BE2C (cell line): Measurements from ENCODE around the gene STXBP3.

ENCODE experiments used
- DNase-seq: peaks from one replicate; pipeline ENCODE4 v3.0.0-alpha.2; 2020
- H3K27me3 ChIP-seq: fragments of 250-450 bp; sonication (Bioruptor Pico); 2 replicates; pipeline ENCODE4 v1.5.1; 2020; ENCODE audit warnings: mild to moderate bottlenecking
- H3K36me3 ChIP-seq: fragments of 250-450 bp; sonication (Bioruptor Pico); 2 replicates; pipeline ENCODE4 v1.5.1; 2020; ENCODE audit warnings: mild to moderate bottlenecking
- H3K4me1 ChIP-seq: fragments of 250-450 bp; sonication (Bioruptor Pico); 2 replicates; pipeline ENCODE4 v1.5.1; 2020
- H3K4me3 ChIP-seq: 2 replicates; pipeline ENCODE4 v1.5.1; 2011; ENCODE audit warnings: low read depth, low read length
- H3K9me3 ChIP-seq: fragments of 250-450 bp; sonication (Bioruptor Pico); 2 replicates; pipeline ENCODE4 v1.5.1; 2020
- CTCF ChIP-seq: IDR thresholded peaks from 2 replicates; pipeline ENCODE4 v1.5.1; 2012; ENCODE audit warnings: mild to moderate bottlenecking, low read depth, low read length

The STXBP3 gene

GRCh38 chr1:108832929-108833328 is 86.5 kb downstream of the STXBP3 start:
- TF ChIP-seq CTCF = no peak

DNA sequence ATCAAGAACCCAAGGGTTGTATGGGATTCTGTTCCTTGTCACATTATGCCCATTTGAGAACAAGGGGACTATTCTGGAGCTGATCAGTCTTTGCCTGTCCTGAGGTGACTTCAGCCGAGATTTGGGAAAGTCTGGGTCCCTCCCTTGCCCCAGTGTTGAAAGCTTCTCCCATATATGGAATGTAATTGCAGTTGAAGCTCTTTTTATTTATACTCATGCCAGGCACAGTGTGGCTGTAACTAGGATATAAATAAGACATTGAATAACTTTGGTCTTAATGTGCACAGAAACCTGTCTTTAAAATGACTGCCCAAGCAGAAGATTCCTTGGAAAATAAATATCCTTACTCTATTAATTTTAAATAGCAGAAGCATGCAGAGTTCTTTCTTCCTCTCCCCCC is 95.2 kb downstream of the STXBP3 start:
- Histone ChIP-seq H3K4me1 (no peaks in the 10 kb centered on the region), H3K36me3 (no peaks in the 10 kb centered on the region), H3K9me3 (no peaks in the 10 kb centered on the region), H3K27me3 (no peaks in the 10 kb centered on the region), H3K4me3 (no peak overlapping the region)
- TF ChIP-seq CTCF = no peak
- DNase-seq = no peak

More at GRCh38 chr1:108832929-108833328, 86.5 kb downstream of the STXBP3 start:
- Histone ChIP-seq H3K9me3 (no peaks in the 10 kb centered on the region), H3K4me1 (peaks cover 8% of the 10 kb centered on the region), H3K27me3 (no peaks in the 10 kb centered on the region), H3K4me3 (no peak overlapping the region), H3K36me3 (no peaks in the 10 kb centered on the region)
- DNase-seq = no peak

GRCh38 chr1:108842525-108843181 is 96.2 kb downstream of the STXBP3 start:
- no peaks in the 10 kb centered on the region for H3K36me3 ChIP-seq
- no peak for TF ChIP-seq CTCF
- H3K4me1 ChIP-seq = no peaks in the 10 kb centered on the region
- H3K27me3 ChIP-seq = no peaks in the 10 kb centered on the region
- H3K4me3 ChIP-seq = no peak overlapping the region
- no peaks in the 10 kb centered on the region for H3K9me3 ChIP-seq
- DNase-seq = no peak

DNA sequence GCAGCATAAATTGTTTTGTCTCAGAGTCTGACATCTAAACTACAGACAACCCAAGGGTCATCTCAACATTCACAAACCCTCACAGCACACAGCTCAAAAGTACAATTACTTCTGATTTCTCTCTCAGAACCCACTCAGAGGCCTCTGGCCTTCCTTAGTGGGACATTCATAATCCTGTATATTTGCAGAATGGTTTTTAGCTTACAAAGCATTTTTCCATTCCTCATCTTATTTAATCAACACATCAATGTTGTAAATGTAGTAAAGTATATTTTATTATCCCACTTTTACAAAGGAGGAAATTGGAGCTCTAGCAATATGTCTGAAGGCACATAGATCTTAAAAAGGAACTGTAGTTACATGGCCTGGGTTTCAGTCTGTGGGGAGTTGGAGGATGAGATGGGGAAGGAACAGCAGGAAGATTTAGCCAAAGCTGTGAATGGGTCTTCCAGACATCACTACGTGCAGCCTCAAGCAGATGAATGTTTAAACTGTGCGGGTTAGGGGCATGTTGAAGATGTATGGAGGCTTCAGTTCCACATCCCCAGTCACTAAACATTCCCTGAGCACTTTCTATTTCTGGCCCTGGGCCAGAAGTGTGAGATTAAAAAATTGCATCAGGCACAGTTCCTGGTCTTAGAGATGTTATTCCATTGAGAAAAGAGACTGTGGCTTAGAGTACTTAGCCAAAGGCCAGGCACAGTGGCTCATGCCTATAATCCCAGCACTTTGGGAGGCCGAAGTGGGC is 97.1 kb downstream of the STXBP3 start:
- no peaks in the 10 kb centered on the region for H3K4me1 ChIP-seq
- H3K36me3 ChIP-seq = no peaks in the 10 kb centered on the region
- TF ChIP-seq CTCF = no peak
- H3K9me3 ChIP-seq = no peaks in the 10 kb centered on the region
- DNase-seq = no peak
- no peak overlapping the region for H3K4me3 ChIP-seq
- no peaks in the 10 kb centered on the region for H3K27me3 ChIP-seq

GRCh38 chr1:108845446-108845845 is 99.0 kb downstream of the STXBP3 start:
- no peak for TF ChIP-seq CTCF
- no peaks in the 10 kb centered on the region for H3K36me3 ChIP-seq
- no peak overlapping the region for H3K4me3 ChIP-seq
- H3K9me3 ChIP-seq = no peaks in the 10 kb centered on the region
- no peaks in the 10 kb centered on the region for H3K4me1 ChIP-seq
- DNase-seq = no peak
- H3K27me3 ChIP-seq = no peaks in the 10 kb centered on the region

- H3K9me3 ChIP-seq = no peaks in the 10 kb centered on the region
- no peaks in the 10 kb centered on the region for H3K27me3 ChIP-seq
- no peak for DNase-seq
- H3K36me3 ChIP-seq = no peaks in the 10 kb centered on the region
- TF ChIP-seq CTCF = no peak
- no peak overlapping the region for H3K4me3 ChIP-seq
- no peaks in the 10 kb centered on the region for H3K4me1 ChIP-seq
Measured at GRCh38 chr1:108845991-108846390, 99.5 kb downstream of the STXBP3 start.
